ENCODE measurements around the gene DCAF12.

GRCh38 chr9:34163434-34163833, 36.9 kb upstream of the DCAF12 start:
- TF ChIP-seq POLR2AphosphoS5 (IDR thresholded peaks at IDR 0.05; ENCODE audit: low read depth, low read length) (no peak), CEBPB (IDR thresholded peaks at IDR 0.05; ENCODE audit: low read depth) (0 out of 2 replicates have a peak, but pooled peaks have one; percentile 31), EGR1 (IDR thresholded peaks at IDR 0.05; ENCODE audit: low read depth) (no peak), REST (IDR thresholded peaks at IDR 0.05; ENCODE audit: low read depth) (no peak), SP1 (IDR thresholded peaks at IDR 0.05; ENCODE audit: low read depth) (no peak), CBX3 (IDR thresholded peaks at IDR 0.05; ENCODE audit: low read depth) (no peak), RAD21 (IDR thresholded peaks at IDR 0.05; ENCODE audit: low read depth) (no peak), YY1 (IDR thresholded peaks at IDR 0.05; ENCODE audit: extremely low read depth, insufficient replicate concordance, low read depth, low read length) (no peak), ZNF274 (IDR thresholded peaks at IDR 0.05; ENCODE audit: low read depth, low read length) (no peak), SIN3A (IDR thresholded peaks at IDR 0.05; ENCODE audit: low read depth) (no peak), POLR2A (IDR thresholded peaks at IDR 0.05; ENCODE audit: borderline replicate concordance, extremely low read depth, insufficient read depth, insufficient read length) (no peak), FOSL1 (IDR thresholded peaks at IDR 0.05; ENCODE audit: low read depth) (0 out of 2 replicates have a peak, but pooled peaks have one; percentile 21), EZH2phosphoT487 (IDR thresholded peaks at IDR 0.05; ENCODE audit: borderline replicate concordance) (no peak)
- TF ChIP-seq, protein P1, sequence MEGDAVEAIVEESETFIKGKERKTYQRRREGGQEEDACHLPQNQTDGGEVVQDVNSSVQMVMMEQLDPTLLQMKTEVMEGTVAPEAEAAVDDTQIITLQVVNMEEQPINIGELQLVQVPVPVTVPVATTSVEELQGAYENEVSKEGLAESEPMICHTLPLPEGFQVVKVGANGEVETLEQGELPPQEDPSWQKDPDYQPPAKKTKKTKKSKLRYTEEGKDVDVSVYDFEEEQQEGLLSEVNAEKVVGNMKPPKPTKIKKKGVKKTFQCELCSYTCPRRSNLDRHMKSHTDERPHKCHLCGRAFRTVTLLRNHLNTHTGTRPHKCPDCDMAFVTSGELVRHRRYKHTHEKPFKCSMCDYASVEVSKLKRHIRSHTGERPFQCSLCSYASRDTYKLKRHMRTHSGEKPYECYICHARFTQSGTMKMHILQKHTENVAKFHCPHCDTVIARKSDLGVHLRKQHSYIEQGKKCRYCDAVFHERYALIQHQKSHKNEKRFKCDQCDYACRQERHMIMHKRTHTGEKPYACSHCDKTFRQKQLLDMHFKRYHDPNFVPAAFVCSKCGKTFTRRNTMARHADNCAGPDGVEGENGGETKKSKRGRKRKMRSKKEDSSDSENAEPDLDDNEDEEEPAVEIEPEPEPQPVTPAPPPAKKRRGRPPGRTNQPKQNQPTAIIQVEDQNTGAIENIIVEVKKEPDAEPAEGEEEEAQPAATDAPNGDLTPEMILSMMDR (IDR thresholded peaks at IDR 0.05 in 2 of 3, conservative IDR thresholded peaks at IDR 0.05 in 1 of 3; ENCODE audit: borderline replicate concordance in 1 of 3, insufficient read depth in 1 of 3, low read depth in 2 of 3, low read length in 2 of 3): no peak
